ENCODE results near the gene PRKCA.

DNA sequence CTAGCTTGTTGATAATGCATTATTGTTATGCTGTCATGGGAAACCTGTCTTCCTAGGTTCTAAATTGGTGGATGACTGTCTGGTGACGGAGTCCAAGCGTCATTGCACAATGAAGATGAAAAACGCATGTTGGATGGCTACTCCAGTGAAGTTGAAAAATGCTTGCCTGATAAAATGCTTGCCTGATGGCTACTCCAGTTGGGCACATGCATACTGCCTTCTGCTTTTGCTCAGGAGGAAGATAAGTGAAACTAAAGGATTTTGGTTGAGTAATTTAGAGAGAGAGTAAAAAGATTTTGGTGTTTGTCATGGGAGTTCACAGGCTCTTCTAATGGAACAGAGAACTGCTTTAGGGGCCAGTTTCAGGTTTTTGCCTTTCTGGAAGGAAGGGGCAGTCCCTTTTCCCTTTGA, 118.6 kb downstream of the PRKCA start:
- TF ChIP-seq, protein P1, sequence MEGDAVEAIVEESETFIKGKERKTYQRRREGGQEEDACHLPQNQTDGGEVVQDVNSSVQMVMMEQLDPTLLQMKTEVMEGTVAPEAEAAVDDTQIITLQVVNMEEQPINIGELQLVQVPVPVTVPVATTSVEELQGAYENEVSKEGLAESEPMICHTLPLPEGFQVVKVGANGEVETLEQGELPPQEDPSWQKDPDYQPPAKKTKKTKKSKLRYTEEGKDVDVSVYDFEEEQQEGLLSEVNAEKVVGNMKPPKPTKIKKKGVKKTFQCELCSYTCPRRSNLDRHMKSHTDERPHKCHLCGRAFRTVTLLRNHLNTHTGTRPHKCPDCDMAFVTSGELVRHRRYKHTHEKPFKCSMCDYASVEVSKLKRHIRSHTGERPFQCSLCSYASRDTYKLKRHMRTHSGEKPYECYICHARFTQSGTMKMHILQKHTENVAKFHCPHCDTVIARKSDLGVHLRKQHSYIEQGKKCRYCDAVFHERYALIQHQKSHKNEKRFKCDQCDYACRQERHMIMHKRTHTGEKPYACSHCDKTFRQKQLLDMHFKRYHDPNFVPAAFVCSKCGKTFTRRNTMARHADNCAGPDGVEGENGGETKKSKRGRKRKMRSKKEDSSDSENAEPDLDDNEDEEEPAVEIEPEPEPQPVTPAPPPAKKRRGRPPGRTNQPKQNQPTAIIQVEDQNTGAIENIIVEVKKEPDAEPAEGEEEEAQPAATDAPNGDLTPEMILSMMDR (IDR thresholded peaks at IDR 0.05): no peak
- no peak for TF ChIP-seq ZFX (IDR thresholded peaks at IDR 0.05; ENCODE audit: borderline replicate concordance)
